Heart left ventricle (tissue), 16 donors: ENCODE measurements around the gene KRT38. TPM values are rescaled to one million over a fixed set of nuclear protein-coding genes. Genes with fewer than 3 reads are reported as not detected.
A peak's percentile ranks its signal among the peaks of the same experiment; 100 is the strongest.

Experiments
- ATAC-seq, 4 donors: fragments of 200-7000 bp; cut with Tn5 transposase; one replicate each; pipeline ENCODE4 v1.9.1; 2020 to 2022; ENCODE audit warnings: moderate library complexity in 4 of 4, mild to moderate bottlenecking in 3 of 4, moderate number of reproducible peaks in 1 of 4
- DNase-seq, 5 donors: peaks; one replicate each; pipeline ENCODE4 v3.0.0-alpha.2; 2020
- H3K27ac ChIP-seq, 12 donors: fragments of 200-600 bp; sonication (generic) in 4 of 12; one replicate each; pipeline versions ENCODE4 v1.5.0 to v1.8.0; 2016 to 2022; ENCODE audit warnings: mild to moderate bottlenecking in 2 of 12
- H3K27me3 ChIP-seq, 9 donors: fragments of 200-600 bp; sonication (generic) in 2 of 9; one replicate each; pipeline versions ENCODE4 v1.5.1 to v1.8.0; 2016 to 2022; ENCODE audit warnings: mild to moderate bottlenecking in 3 of 9
- H3K36me3 ChIP-seq, 9 donors: fragments of 200-600 bp; sonication (generic) in 2 of 9; one replicate each; pipeline versions ENCODE4 v1.5.0 to v1.8.0; 2018 to 2022; ENCODE audit warnings: mild to moderate bottlenecking in 2 of 9
- H3K4me1 ChIP-seq, 12 donors: fragments of 200-600 bp; sonication (generic) in 4 of 12; one replicate each; pipeline versions ENCODE4 v1.5.0 to v1.8.0; 2016 to 2022; ENCODE audit warnings: mild to moderate bottlenecking in 3 of 12
- H3K4me3 ChIP-seq, 12 donors: fragments of 200-600 bp; sonication (generic) in 4 of 12; one replicate each; pipeline versions ENCODE4 v1.5.0 to v1.8.0; 2017 to 2022; ENCODE audit warnings: mild to moderate bottlenecking in 9 of 12, moderate library complexity in 4 of 12
- H3K9me3 ChIP-seq, 12 donors: fragments of 200-600 bp; sonication (generic) in 4 of 12; one replicate each; pipeline versions ENCODE4 v1.5.0 to v1.8.0; 2016 to 2022; ENCODE audit warnings: mild to moderate bottlenecking in 1 of 12
- POLR2A ChIP-seq, 2 donors: fragments of 450-650 bp; IDR thresholded peaks; one replicate each; pipeline ENCODE4 v1.6.1; 2017; ENCODE audit warnings: antibody characterized with exemption in 2 of 2, mild to moderate bottlenecking in 2 of 2, moderate library complexity in 2 of 2
- WGBS, 4 donors: extraction: QIAGEN DNeasy Blood & Tissue Kit in 2 of 4; methylation state at CpG; one replicate each; pipeline versions ENCODE4 v1.1.5 to v1.1.7; 2013 to 2018; 5-methylcytosine and 5-hydroxymethylcytosine counted together
- intact Hi-C, 10 donors: fragments of 100-400 bp; cut with DNase I; formaldehyde crosslinking; loops; one replicate each; pipeline versions ENCODE4 v1.11.1 to v1.14.2; 2022
- polyA plus RNA-seq, 2 donors: library from polyadenylated mRNA; stranded (reverse); fragments of 200-250 nt; gene quantifications; one replicate each; pipeline ENCODE4 v1.2.3, GENCODE V29; 2013
- total RNA-seq, 9 donors: library from RNA; depleted of rRNA in 2 of 9; stranded (reverse); fragments of >200 nt in 2 of 9; fragmentation: NEBNext Ultra II Directional in 3 of 9; extraction: Animal tissue kit (Norgen Biotek cat#: 25700) in 3 of 9; gene quantifications; one replicate each; pipeline versions ENCODE4 v1.1.0 to v1.2.4, GENCODE V29; 2016 to 2023
- TF ChIP-seq, protein P1 (sequence below), 12 donors: fragments of 200-600 bp; sonication (generic) in 4 of 12; IDR thresholded peaks; one replicate each; pipeline versions ENCODE4 v1.5.0 to v1.8.0; 2018 to 2022; ENCODE audit warnings: antibody characterized with exemption in 12 of 12, mild to moderate bottlenecking in 5 of 12
- donor health status: ischemic (EF 13 %, LVEDD 7.1; RV severe dilation, severe dysfunction).
- donor health status: healthy with polysubstance abuse.
- donor health status: DM: no; HTN: yes; CAD: no.
- donor health status: DM: no; HTN: no; CAD: no.
- donor health status: ischemic (EF 25% LVEDD 6.9; RV normal size, moderate dysfunction).
- donor health status: ischemic (EF 25% LVEDD 5.7; RV mildly dilated, moderate dysfunction).
- donor health status: healthy.
- donor health status: DM: yes; HTN: yes; CAD: no.
- donor health status: ischemic (EF 35%, LVEDD 5.7; RV mildly dilated, moderate dysfunction).
- donor health status: nonischemic (EF 11% LVEDD 7.7; RV severe dilation, severe dysfunction).
- donor health status: DM: yes; HTN: yes; CAD: no.
- donor health status: PGD.
- donor health status: ischemic (EF 29% LVEDD 5.4; RV normal size, mild dysfunction).
- donor health status: nonischemic (EF 23%, LVEDD 6.1; RV moderate dilation, normal function).

The KRT38 gene
- total and polyA plus RNA-seq, 11 donors = not detected

DNA sequence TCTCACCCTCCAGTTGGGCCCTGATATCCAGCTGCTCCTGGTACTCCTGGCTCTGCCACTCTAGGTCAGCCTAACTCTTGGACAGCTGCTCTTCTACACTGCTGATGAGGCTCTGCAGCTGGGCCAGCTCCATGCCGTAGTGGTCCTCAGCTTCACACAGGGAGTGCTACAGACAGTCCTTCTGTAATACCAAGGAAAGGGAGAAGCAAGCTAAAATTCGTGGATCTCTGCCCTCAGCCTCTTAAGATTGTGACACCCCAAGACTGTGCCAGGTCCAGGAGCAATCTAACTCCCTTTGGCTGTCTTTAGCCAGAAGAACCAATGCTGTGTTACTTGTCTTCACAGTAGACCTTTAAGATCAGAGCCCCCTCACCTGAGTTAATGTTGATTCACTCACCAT, 7.7 kb upstream of the KRT38 start:
- intact Hi-C loops = no loop called here
- ATAC-seq = peak in 1 of 4 donors; percentile 27
- Histone ChIP-seq H3K27me3 (peaks cover 0 to 36% (median 6%) of the 10 kb centered on the region in 9 donors), H3K36me3 (no peaks in the 10 kb centered on the region), H3K27ac (no peak overlapping the region), H3K9me3 (peaks cover 0 to 8% (median 0%) of the 10 kb centered on the region in 12 donors), H3K4me1 (no peaks in the 10 kb centered on the region), H3K4me3 (no peak overlapping the region)
- no peak for DNase-seq
- no peak for TF ChIP-seq POLR2A (IDR thresholded peaks at IDR 0.05)
- TF ChIP-seq, protein P1, sequence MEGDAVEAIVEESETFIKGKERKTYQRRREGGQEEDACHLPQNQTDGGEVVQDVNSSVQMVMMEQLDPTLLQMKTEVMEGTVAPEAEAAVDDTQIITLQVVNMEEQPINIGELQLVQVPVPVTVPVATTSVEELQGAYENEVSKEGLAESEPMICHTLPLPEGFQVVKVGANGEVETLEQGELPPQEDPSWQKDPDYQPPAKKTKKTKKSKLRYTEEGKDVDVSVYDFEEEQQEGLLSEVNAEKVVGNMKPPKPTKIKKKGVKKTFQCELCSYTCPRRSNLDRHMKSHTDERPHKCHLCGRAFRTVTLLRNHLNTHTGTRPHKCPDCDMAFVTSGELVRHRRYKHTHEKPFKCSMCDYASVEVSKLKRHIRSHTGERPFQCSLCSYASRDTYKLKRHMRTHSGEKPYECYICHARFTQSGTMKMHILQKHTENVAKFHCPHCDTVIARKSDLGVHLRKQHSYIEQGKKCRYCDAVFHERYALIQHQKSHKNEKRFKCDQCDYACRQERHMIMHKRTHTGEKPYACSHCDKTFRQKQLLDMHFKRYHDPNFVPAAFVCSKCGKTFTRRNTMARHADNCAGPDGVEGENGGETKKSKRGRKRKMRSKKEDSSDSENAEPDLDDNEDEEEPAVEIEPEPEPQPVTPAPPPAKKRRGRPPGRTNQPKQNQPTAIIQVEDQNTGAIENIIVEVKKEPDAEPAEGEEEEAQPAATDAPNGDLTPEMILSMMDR (IDR thresholded peaks at IDR 0.05) = no peak
- WGBS, 4 donors = 0 to 58% (median 46%) methylated on average over 1 to 2 of the region's 2 CpGs

DNA sequence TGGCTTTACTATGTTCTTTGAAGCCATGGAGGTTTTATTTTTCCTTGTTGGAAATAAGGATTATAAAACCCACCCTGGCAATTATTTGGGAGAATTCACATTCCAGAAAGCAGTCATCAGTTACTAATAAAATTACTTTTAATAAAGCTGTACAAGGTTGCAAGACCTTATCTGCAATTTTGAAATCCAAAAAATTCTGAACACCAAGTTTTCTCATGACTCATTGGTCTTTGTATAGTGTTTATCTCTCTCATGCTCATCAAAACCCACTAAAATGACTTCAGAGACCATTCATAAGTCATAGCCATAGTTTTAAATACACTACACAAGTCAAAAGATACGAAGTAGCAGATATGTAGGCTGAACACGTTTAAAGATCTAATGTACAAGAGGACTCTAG, 6.0 kb upstream of the KRT38 start:
- DNase-seq = no peak
- H3K4me3 ChIP-seq = no peak overlapping the region
- H3K9me3 ChIP-seq = peaks cover 0 to 8% (median 0%) of the 10 kb centered on the region in 12 donors
- no peaks in the 10 kb centered on the region for H3K4me1 ChIP-seq
- TF ChIP-seq POLR2A (IDR thresholded peaks at IDR 0.05) = no peak
- TF ChIP-seq, protein P1 (IDR thresholded peaks at IDR 0.05) = no peak
- peaks cover 0 to 32% (median 0%) of the 10 kb centered on the region in 9 donors for H3K27me3 ChIP-seq
- H3K27ac ChIP-seq = no peak overlapping the region
- no peaks in the 10 kb centered on the region for H3K36me3 ChIP-seq
- intact Hi-C loops = no loop called here
- WGBS, 4 donors = 32 to 72% (median 55%) methylated on average over 2 of the region's 2 CpGs
- ATAC-seq = no peak

DNA sequence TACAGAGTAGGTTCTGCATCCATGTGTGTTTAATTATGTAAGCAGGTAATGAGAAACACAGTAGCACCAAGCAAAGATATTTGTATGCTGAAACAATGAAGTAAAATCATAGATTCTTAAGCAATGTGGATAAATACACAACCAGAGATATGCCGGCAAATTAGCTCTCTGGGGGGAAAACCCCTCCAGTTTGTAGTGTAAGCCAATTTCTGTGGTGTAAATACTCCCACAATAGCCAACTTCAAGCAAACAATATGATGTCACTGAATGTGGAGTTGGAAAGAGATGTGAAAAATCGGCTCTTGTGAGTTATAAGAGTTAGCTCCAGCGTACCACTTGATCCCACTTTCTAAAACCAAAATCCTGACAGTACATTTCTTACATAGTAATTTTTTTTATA, 3.9 kb upstream of the KRT38 start:
- 50 to 73% (median 60%) methylated on average over 3 of the region's 3 CpGs for WGBS, 4 donors

DNA sequence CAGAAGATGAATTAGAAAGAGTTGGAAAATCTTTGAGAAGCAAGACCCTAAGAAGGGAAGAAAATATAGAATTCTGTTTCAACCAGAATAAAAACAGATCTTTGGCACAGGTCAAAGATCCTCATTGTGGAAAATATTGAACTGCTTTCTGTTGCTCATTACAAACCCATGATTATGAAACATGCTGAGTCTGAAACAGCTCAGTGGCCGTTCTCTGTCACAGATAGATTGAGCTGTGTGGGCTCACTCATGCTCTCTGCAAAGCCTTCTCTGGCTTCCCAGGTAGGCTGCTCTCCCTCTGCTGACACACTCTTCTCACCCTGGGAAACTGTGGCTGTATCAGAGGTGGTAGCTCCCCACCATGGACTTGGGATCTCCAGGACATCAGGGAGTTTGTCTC, 3.4 kb upstream of the KRT38 start:
- no peak for TF ChIP-seq POLR2A (IDR thresholded peaks at IDR 0.05)
- TF ChIP-seq, protein P1 (IDR thresholded peaks at IDR 0.05) = no peak
- ATAC-seq = no peak
- H3K27me3 ChIP-seq = peaks cover 0 to 42% (median 4%) of the 10 kb centered on the region in 9 donors

More for the DNA sequence above, 3.9 kb upstream of the KRT38 start:
- Histone ChIP-seq H3K9me3 (no peaks in the 10 kb centered on the region), H3K36me3 (no peaks in the 10 kb centered on the region), H3K27me3 (peaks cover 0 to 39% (median 4%) of the 10 kb centered on the region in 9 donors), H3K27ac (no peak overlapping the region), H3K4me3 (no peak overlapping the region), H3K4me1 (no peaks in the 10 kb centered on the region)
- DNase-seq = no peak
- intact Hi-C loops = no loop called here
- ATAC-seq = no peak
- TF ChIP-seq POLR2A (IDR thresholded peaks at IDR 0.05) = no peak
- TF ChIP-seq, protein P1 (IDR thresholded peaks at IDR 0.05) = no peak

More for the DNA sequence above, 3.4 kb upstream of the KRT38 start:
- no peak overlapping the region for H3K27ac ChIP-seq
- no peaks in the 10 kb centered on the region for H3K9me3 ChIP-seq
- intact Hi-C loops = no loop called here
- no peaks in the 10 kb centered on the region for H3K4me1 ChIP-seq
- no peak for DNase-seq
- H3K36me3 ChIP-seq = no peaks in the 10 kb centered on the region
- H3K4me3 ChIP-seq = no peak overlapping the region
- WGBS, 4 donors = 54 to 78% (median 62%) methylated on average over 1 of the region's 1 CpG
